Measurements from ENCODE around the gene ZNF556.

The ZNF556 gene

GRCh38 chr19:2827022-2827421 is 40.1 kb upstream of the ZNF556 start:
- DNase-seq (ENCODE audit: low read depth in 1 of 2, low spot score in 1 of 2) = no peak
- TF ChIP-seq SPI1 (IDR thresholded peaks at IDR 0.05; ENCODE audit: borderline replicate concordance, low read depth) (no peak), REST (IDR thresholded peaks at IDR 0.05; ENCODE audit: insufficient replicate concordance, low read depth) (no peak), POLR2AphosphoS5 (IDR thresholded peaks at IDR 0.05; ENCODE audit: low read depth) (no peak)
- H3K27me3 ChIP-seq (ENCODE audit: insufficient read depth, poor library complexity, severe bottlenecking) = no peaks in the 10 kb centered on the region
- no peak overlapping the region for H3K27ac ChIP-seq (replicated peaks)
- H3K4me3 ChIP-seq (replicated peaks; ENCODE audit: insufficient read depth, low read length) = no peak overlapping the region

- Histone ChIP-seq H3K27me3 (ENCODE audit: insufficient read depth, poor library complexity, severe bottlenecking) (no peaks in the 10 kb centered on the region), H3K4me3 (replicated peaks; ENCODE audit: insufficient read depth, low read length) (no peak overlapping the region), H3K27ac (replicated peaks) (no peak overlapping the region)
- DNase-seq (ENCODE audit: low read depth in 1 of 2, low spot score in 1 of 2) = no peak
- TF ChIP-seq REST (IDR thresholded peaks at IDR 0.05; ENCODE audit: insufficient replicate concordance, low read depth) (no peak), POLR2AphosphoS5 (IDR thresholded peaks at IDR 0.05; ENCODE audit: low read depth) (no peak), SPI1 (IDR thresholded peaks at IDR 0.05; ENCODE audit: borderline replicate concordance, low read depth) (no peak), CTCF (IDR thresholded peaks at IDR 0.05; ENCODE audit: insufficient read depth, low read length) (no peak), GABPA (IDR thresholded peaks at IDR 0.05; ENCODE audit: low read depth) (no peak)
Observed at GRCh38 chr19:2827840-2828489, 39.2 kb upstream of the ZNF556 start.

GRCh38 chr19:2834294-2834871 is 32.8 kb upstream of the ZNF556 start:
- Histone ChIP-seq H3K4me3 (replicated peaks; ENCODE audit: insufficient read depth, low read length) (no peak overlapping the region), H3K27ac (replicated peaks) (no peak overlapping the region), H3K27me3 (ENCODE audit: insufficient read depth, poor library complexity, severe bottlenecking) (no peaks in the 10 kb centered on the region)
- no peak for DNase-seq (ENCODE audit: low read depth in 1 of 2, low spot score in 1 of 2)
- no peak for TF ChIP-seq CTCF (IDR thresholded peaks at IDR 0.05; ENCODE audit: insufficient read depth, low read length)
- TF ChIP-seq GABPA (IDR thresholded peaks at IDR 0.05; ENCODE audit: low read depth) = no peak
- TF ChIP-seq REST (IDR thresholded peaks at IDR 0.05; ENCODE audit: insufficient replicate concordance, low read depth) = no peak
- TF ChIP-seq SPI1 (IDR thresholded peaks at IDR 0.05; ENCODE audit: borderline replicate concordance, low read depth) = no peak
- no peak for TF ChIP-seq POLR2AphosphoS5 (IDR thresholded peaks at IDR 0.05; ENCODE audit: low read depth)

All from HL-60 (cell line).